ENCODE measurements around the gene PALLD.
"Not testable (repeated sequence)": the region's sequence is repeated elsewhere in the genome, so short reads cannot be mapped to it uniquely, and the experiment has no call there.

PALLD gene

GRCh38 chr4:168498251-168498650, 1.4 kb downstream of the PALLD start:
- DNase-seq, result no peak

GRCh38 chr4:168499241-168499640, 2.4 kb downstream of the PALLD start:
- DNase-seq, result no peak

DNA sequence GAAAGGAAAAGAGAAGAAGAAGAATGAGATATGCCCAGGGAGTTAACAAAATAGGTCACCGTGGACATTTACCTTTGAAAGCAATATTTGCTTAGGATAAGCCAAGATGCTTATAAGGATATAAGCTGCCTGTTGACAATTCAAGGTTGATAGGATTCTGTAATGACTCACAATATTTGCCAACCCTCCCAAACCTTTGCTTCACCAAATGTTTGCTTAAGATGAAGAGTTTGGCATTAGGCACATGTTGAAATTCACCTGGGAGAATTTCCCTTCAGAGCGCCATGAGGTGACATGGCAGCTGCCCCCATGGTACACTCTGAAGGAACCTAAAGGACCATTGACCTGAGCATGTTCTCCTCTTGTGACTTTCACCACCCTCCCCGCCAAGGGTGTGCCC, 4.6 kb downstream of the PALLD start:
- DNase-seq, result no peak

GRCh38 chr4:168502861-168503260, 6.0 kb downstream of the PALLD start:
- no peak for DNase-seq

DNA sequence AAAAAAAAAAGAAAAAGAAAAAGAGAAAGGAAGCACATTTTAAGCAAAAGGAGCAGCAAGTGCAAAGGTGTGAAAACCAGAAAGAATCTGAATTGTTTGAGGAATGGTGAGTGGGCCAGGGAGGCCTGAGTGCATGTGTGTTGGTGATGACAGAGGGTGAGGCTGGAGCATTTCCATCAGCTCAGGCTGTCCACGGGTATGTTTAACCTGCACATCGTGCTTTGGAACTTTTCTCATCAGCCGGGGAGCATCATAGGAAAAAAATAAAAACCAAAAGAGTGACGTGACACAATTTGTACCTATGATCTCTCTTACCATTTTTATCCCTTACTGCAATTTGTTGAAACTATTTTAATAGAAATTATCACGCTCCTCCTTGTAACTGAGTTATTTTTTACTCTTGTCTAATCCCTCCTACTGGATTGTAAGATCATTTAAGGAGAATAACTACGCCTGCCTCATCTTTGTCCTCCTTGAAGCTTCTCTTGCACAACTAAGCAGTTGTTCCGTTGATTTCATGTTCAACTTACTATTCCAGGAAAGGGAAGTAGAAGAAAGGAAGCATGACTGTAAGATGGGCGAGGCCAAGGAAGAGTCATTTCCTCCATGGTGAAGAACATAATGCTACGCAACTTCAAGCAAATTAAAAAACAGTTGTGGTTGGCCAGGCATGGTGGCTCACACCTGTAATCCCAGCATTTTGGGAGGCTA, 7.0 kb downstream of the PALLD start:
- DNase-seq, result no peak

DNA sequence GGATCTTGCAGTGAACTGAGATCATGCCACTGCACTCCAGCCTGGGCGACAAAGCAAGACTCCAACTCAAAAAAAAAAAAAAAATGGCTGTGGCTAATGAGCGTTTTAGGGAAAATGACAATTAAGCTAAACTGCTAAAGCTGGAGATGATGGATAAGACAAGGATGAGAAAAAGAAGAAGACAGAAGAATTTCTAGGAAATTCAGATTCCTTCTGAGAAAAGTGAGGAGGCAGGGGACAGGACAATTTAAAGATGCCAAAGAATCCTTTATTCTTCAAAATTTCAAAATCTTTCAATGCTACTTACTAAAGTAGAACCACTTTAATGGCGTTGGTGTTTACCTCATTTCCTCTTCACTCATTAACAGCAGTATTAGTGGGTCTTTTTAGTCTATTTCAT, 7.7 kb downstream of the PALLD start:
- DNase-seq, result no peak

GRCh38 chr4:168506014-168506413, 9.2 kb downstream of the PALLD start:
- no peak for DNase-seq

DNA sequence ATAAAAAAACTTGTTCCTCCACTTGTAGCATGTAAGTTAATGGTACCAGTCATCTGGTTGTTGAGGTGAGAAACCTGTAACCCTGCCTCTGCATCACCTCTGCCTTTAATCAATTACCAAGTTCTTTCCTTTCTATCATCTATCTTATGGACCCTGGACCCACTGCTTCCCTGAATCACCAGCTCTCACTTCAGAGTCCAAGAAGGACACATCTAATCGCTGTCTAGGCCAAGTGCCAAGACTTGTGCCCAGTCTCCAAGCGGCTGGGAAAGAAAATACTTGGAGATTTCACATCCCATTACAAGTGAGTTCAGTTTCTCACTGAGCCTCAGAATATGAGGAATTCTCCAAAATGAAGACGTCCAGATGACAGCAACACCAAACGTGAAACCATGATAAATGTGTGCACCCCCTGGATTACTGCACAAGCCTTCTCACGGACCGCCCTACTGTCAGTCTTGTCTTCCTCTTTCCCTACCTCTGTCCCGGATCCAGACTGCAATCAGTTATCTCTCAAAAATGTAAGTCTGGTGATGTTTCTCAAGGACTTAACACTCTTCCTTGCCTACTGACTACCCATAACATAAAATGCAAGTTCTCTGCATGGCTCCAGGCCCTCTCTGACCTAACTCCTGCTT, 10.4 kb downstream of the PALLD start:
- DNase-seq, result no peak

GRCh38 chr4:168508683-168509082, 11.8 kb downstream of the PALLD start:
- DNase-seq, result no peak

DNA sequence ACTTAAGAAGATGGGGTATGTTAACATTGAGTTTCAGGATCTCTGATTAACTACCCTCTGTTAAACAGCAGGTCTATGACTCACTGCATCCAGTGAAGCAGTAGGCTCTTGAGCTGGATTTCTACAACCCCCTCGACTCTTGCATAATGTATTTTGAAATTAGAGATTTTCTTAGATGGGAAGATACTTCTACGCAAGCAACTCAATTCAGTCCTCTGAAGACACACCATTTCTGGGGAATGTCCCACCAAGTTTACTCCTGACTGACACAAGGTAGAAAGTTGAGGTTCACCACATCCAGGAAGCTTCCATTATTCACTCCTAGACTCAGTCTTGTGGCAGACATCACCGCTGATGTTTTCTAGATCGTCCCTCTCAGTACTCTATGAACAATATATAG, 12.9 kb downstream of the PALLD start:
- no peak for DNase-seq

- DNase-seq, result no peak
Observed at GRCh38 chr4:168511780-168512489, 15.1 kb downstream of the PALLD start.

GRCh38 chr4:168513826-168514225, 17.0 kb downstream of the PALLD start:
- DNase-seq, result not testable (repeated sequence)

- peak; percentile 32 for DNase-seq
Observed at GRCh38 chr4:168514249-168514852, 17.5 kb downstream of the PALLD start.

- no peak for DNase-seq
Observed at GRCh38 chr4:168515222-168516011, 18.6 kb downstream of the PALLD start.

DNA sequence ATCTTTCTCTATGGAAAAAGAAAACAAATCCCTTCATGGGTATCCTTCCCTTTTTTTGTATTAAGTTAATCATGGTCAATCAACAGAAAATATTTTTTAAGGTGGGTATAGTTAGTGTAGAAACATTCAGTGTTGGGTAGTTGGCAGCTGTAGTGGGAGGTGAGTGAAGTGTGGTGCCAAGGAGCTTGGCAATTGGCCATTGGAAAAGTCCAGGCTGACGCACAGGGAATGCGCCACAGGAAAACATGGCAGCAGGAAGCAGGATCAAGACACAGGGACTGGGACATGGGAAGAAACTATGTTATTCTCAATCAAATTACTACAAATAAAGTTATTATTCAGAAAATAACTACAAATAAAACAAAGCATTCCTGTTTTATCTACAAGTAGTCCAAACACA, 20.0 kb downstream of the PALLD start:
- DNase-seq, result no peak

DNA sequence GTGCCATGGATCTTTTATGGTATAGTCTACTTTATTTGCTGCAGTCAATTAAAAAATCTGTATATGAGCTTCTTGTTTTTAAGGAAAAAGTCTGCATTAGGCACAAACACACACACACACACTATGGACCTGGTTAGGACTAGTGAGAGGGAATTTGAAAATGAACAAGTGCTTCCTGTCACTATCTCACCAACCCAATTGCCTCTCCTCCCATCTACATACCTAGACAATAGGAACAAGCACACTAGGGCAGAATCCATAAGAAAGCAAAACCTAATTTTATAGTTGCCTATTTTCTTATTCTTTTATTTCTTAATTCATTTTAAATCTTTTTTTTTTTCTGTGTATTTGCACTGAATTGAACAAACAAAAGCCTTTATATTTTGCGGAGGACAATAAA, 22.7 kb downstream of the PALLD start:
- DNase-seq, result no peak

- no peak for DNase-seq
Observed at GRCh38 chr4:168521721-168522120, 24.9 kb downstream of the PALLD start.

DNA sequence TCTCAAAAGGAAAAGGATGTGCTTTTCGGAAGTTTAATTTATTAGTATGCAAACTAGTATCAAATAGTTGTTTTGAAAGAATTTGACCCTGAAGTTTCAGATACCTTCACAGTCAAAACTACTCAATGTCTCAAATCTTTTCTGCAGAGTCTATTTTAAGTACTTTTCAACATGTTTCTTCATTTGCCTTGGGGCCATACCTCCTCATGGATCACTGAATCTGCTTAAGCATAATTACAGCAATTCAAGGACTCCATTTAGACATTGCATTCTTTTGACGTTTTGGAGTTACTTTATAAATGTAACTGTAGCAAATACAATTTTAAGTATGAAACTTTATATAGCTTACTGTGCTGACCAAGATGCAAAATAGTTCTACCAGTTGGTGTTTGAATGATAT, 25.5 kb downstream of the PALLD start:
- peak; percentile 39 for DNase-seq

- no peak for DNase-seq
Observed at GRCh38 chr4:168522829-168523489, 26.1 kb downstream of the PALLD start.

DNA sequence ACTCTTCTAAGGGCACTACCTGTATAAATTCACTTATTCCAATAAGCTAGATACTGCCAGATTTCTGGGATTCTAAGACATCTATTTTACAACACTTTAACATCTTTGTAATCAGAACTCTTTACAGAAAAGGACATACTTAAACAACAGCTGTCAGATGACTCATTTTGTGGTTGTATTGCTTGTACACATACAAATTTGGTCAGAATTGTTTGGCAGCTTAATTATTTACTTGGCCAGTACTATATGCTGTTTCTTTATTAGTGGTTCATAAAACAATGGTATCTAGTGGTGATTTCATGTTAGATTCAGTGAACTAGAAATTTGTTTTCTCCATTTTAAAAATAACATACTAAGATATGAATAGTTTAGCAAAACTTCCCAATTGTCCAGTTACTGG, 27.2 kb downstream of the PALLD start:
- no peak for DNase-seq

- no peak for DNase-seq
Observed at GRCh38 chr4:168524897-168525296, 28.0 kb downstream of the PALLD start.

DNA sequence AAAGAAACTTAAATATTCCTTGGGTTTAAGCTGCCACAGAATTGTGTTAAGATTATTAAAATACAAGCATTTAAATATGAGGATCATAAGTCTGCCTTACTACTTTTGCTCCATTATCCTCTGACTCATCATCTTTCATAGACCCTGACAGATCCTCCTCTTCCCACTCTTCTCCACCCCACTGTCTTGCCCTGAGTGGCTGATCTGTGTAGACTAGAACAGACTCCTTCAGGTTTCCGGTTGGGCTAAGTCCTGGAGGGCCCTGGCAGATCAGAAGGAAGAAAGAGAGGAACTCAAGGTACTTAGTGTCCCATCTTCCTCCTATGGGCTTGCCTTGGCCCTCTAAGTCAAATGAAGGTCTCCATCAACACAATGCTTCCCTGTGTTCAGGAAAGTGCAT, 30.7 kb downstream of the PALLD start:
- no peak for DNase-seq
